ENCODE measurements around the gene TBCCD1. TPM values are rescaled to one million over a fixed set of nuclear protein-coding genes. Genes with fewer than 3 reads are reported as not detected.

Gene TBCCD1
- total RNA-seq, 2 experiments from 2014 or later = 11.9 to 13.5 TPM

Other genes with a start within 250 kb of the TBCCD1 start
- under 1 TPM; 0.13 to 0.58 TPM for gene DGKG, start 205.1 kb downstream of the TBCCD1 start, total RNA-seq
- 1 to 10 TPM; 4.1 to 4.8 TPM for gene CRYGS, start 23.0 kb downstream of the TBCCD1 start, total RNA-seq
- 10 to 100 TPM; 50.7 to 55.7 TPM for gene DNAJB11, start 3.4 kb upstream of the TBCCD1 start, total RNA-seq
- gene AHSG, start 45.7 kb upstream of the TBCCD1 start, total RNA-seq = not detected
- gene FETUB, start 73.1 kb upstream of the TBCCD1 start, total RNA-seq = not detected
- not detected for gene HRG, start 98.7 kb upstream of the TBCCD1 start, total RNA-seq
- gene KNG1, start 150.0 kb upstream of the TBCCD1 start, total RNA-seq = not detected
- 100 to 1,000 TPM; 385 to 388 TPM for gene EIF4A2, start 216.2 kb upstream of the TBCCD1 start, total RNA-seq
- gene RFC4, start 239.1 kb upstream of the TBCCD1 start, total RNA-seq = 10 to 100 TPM; 85.5 to 89.3 TPM

Measured in activated CD4-positive, alpha-beta memory T cell treated with anti-CD3 and anti-CD28 coated beads, Interleukin-2, amount 10 ng/mL, durations not matched to agents 7 days and 5 days (primary cell).